ENCODE measurements around the gene PSMA7.

The PSMA7 gene

GRCh38 chr20:62089393-62089792 is 53.8 kb downstream of the PSMA7 start:
- DNase-seq (ENCODE audit: low spot score): no peak
- no peak for TF ChIP-seq CTCF (IDR thresholded peaks at IDR 0.05; ENCODE audit: borderline replicate concordance, control extremely low read depth, extremely low read depth, insufficient read depth, missing control alignments)
- in situ Hi-C loops (cut with MboI; ENCODE audit: low sequenced_read_pairs, unreplicated experiment): no loop called here

GRCh38 chr20:62088258-62089127 is 54.7 kb downstream of the PSMA7 start:
- in situ Hi-C loops (cut with MboI; ENCODE audit: low sequenced_read_pairs, unreplicated experiment): no loop called here
- DNase-seq (ENCODE audit: low spot score): no peak
- TF ChIP-seq CTCF (IDR thresholded peaks at IDR 0.05; ENCODE audit: borderline replicate concordance, control extremely low read depth, extremely low read depth, insufficient read depth, missing control alignments): no peak

GRCh38 chr20:62087632-62088031 is 55.6 kb downstream of the PSMA7 start:
- no peak for TF ChIP-seq CTCF (IDR thresholded peaks at IDR 0.05; ENCODE audit: borderline replicate concordance, control extremely low read depth, extremely low read depth, insufficient read depth, missing control alignments)
- DNase-seq (ENCODE audit: low spot score): no peak
- in situ Hi-C loops (cut with MboI; ENCODE audit: low sequenced_read_pairs, unreplicated experiment): no loop called here

GRCh38 chr20:62087227-62087626 is 56.0 kb downstream of the PSMA7 start:
- no peak for DNase-seq (ENCODE audit: low spot score)
- no peak for TF ChIP-seq CTCF (IDR thresholded peaks at IDR 0.05; ENCODE audit: borderline replicate concordance, control extremely low read depth, extremely low read depth, insufficient read depth, missing control alignments)
- in situ Hi-C loops (cut with MboI; ENCODE audit: low sequenced_read_pairs, unreplicated experiment): no loop called here

All from GM13976 (cell line).